Panc1 (cell line): ENCODE results near the gene NEMF. TPM values are rescaled to one million over a fixed set of nuclear protein-coding genes. Genes with fewer than 3 reads are reported as not detected.

ENCODE experiments used
- ATAC-seq: fragments of 200-7000 bp; cut with Tn5 transposase; 2 replicates; pipeline ENCODE4 v1.9.1; 2020; ENCODE audit warnings: mild to moderate bottlenecking, moderate library complexity
- BruUV-seq: library from RNA; stranded (reverse); fragments of 400-500 nt; replicated peaks from 2 replicates; lab custom pipeline; 2021; lab: Mats Ljungman, UMichigan
- CTCF ChIA-PET: fragments of 300-600 bp; sonication (Branson Sonifier 250); formaldehyde crosslinking; loops from one replicate; lab custom pipeline; 2022; ENCODE audit warnings: antibody characterized with exemption; lab: Charles Lee
- POLR2A ChIA-PET: fragments of 300-600 bp; sonication (Branson Sonifier 250); formaldehyde crosslinking; loops from one replicate; lab custom pipeline; 2022; ENCODE audit warnings: antibody characterized with exemption; lab: Charles Lee
- DNase-seq: peaks from one replicate; pipeline ENCODE4 v3.0.0-alpha.2; 2010; ENCODE audit warnings: low read depth, low spot score
- H3K27ac ChIP-seq: 2 replicates; pipeline ENCODE4 v1.5.1; 2011; ENCODE audit warnings: mild to moderate bottlenecking, low read length, inconsistent platforms
- H3K27me3 ChIP-seq: fragments of 200-500 bp; sonication (Bioruptor generic); 2 replicates; pipeline ENCODE4 v1.6.0; 2014; ENCODE audit warnings: low read length, inconsistent platforms; ENCODE audit not compliant: control insufficient read depth, insufficient read depth
- H3K36me3 ChIP-seq: fragments of 200-500 bp; sonication (Bioruptor generic); 2 replicates; pipeline ENCODE4 v1.5.1; 2014; ENCODE audit warnings: inconsistent platforms, mild to moderate bottlenecking, low read length, moderate library complexity; ENCODE audit not compliant: control insufficient read depth, insufficient read depth
- H3K4me1 ChIP-seq: 2 replicates; pipeline ENCODE4 v1.5.1; 2011; ENCODE audit warnings: inconsistent platforms, mild to moderate bottlenecking, low read length, moderate library complexity; ENCODE audit not compliant: control insufficient read depth, insufficient read depth
- H3K4me3 ChIP-seq, 2 experiments: 2 replicates each; pipeline ENCODE4 v1.5.1; 2011 to 2012; ENCODE audit warnings: low read depth in 2 of 2, low read length in 2 of 2, mild to moderate bottlenecking in 2 of 2, inconsistent platforms in 1 of 2, moderate library complexity in 1 of 2
- H3K9me3 ChIP-seq: fragments of 200-500 bp; sonication (Bioruptor generic); 2 replicates; pipeline ENCODE4 v1.5.1; 2014; ENCODE audit warnings: low read depth, mild to moderate bottlenecking, inconsistent platforms, low read length, moderate library complexity; ENCODE audit not compliant: control insufficient read depth, insufficient read depth
- POLR2AphosphoS5 ChIP-seq: IDR thresholded peaks from 2 replicates; pipeline ENCODE4 v1.6.1; 2012; ENCODE audit warnings: mild to moderate bottlenecking, low read depth, low read length, moderate library complexity
- SIN3A ChIP-seq: IDR thresholded peaks from 2 replicates; pipeline ENCODE4 v1.6.1; 2012; ENCODE audit warnings: low read depth, mild to moderate bottlenecking, low read length, moderate library complexity, borderline replicate concordance; ENCODE audit not compliant: insufficient read depth
- TCF7L2 ChIP-seq: IDR thresholded peaks from 2 replicates; pipeline ENCODE4 v1.6.1; 2011; ENCODE audit warnings: mild to moderate bottlenecking, low read depth, low read length, inconsistent platforms
- in situ Hi-C: cut with HindIII; loops from 2 replicates; pipeline ENCODE4 v1.10.0; 2016; ENCODE audit warnings: low sequenced_read_pairs, low pct_unique_long_range_greater_than_20kb
- intact Hi-C: fragments of 100-400 bp; cut with micrococcal nuclease; formaldehyde crosslinking; loops from one replicate; pipeline ENCODE4 v1.10.0; 2022; ENCODE audit not compliant: unreplicated experiment
- total RNA-seq: library from RNA; stranded (reverse); gene quantifications from one replicate; pipeline ENCODE4 v1.2.1, GENCODE V29; 2021; ENCODE audit not compliant: unreplicated experiment
- TF ChIP-seq, protein P1 (sequence below), 2 experiments: IDR thresholded peaks; 2 replicates each; pipeline ENCODE4 v1.6.1; 2011 to 2012; ENCODE audit warnings: low read depth in 2 of 2, control low read depth in 1 of 2, low read length in 1 of 2, mild to moderate bottlenecking in 1 of 2, moderate library complexity in 1 of 2; ENCODE audit not compliant: insufficient read depth in 1 of 2
- TF ChIP-seq, protein P2 (sequence below): fragments of 450-650 bp; IDR thresholded peaks from 2 replicates; pipeline ENCODE4 v1.5.1; 2017; ENCODE audit warnings: mild to moderate bottlenecking

Gene NEMF
- total RNA-seq, 1 experiment from 2014 or later: 38.3 TPM

DNA sequence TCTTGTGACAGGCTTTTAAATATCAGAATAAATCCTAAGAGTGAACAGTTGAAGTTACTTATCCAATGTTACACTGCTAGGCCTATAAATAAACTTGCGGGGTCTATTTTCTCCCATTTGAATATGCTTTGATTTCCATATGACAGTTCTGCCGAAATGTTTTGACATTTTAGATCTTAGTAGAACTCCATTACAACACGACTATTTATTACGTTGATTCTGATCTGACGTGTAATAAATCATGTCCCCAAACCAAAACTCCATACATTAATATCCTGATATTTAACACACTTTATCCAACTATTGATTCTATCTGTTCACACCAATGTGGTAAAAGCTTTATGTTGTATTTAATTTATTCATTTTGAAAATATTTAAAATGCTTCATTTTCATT, 16.1 kb upstream of the NEMF start:
- ATAC-seq (no peak), DNase-seq (no peak)
- in situ Hi-C loops: no loop called here
- no TSS peak for BruUV-seq
- intact Hi-C loops: no loop called here
- H3K27me3 ChIP-seq: no peaks in the 10 kb centered on the region
- ChIA-PET CTCF (interaction anchor here (0.6 kb wide), 1 partner anchor 65 kb away, joined by 5 read pairs; no protein-coding TSS in a partner anchor), POLR2A (interaction anchor here (0.6 to 1.0 kb wide), 3 partner anchors 16 to 29 kb away, joined by 3 to 7 read pairs (median 4); partner anchors contain the start of gene ARF6)
- H3K9me3 ChIP-seq: no peaks in the 10 kb centered on the region
- H3K4me3 ChIP-seq: peak overlapping the region; percentile 48 to 65
- H3K4me1 ChIP-seq: peaks cover 20% of the 10 kb centered on the region
- H3K36me3 ChIP-seq: no peaks in the 10 kb centered on the region
- peak overlapping the region; percentile 89 for H3K27ac ChIP-seq
- TF ChIP-seq POLR2AphosphoS5 (no peak; the same call in 1 of the 2 replicates), TCF7L2 (no peak), SIN3A (no peak)
- TF ChIP-seq, protein P1, sequence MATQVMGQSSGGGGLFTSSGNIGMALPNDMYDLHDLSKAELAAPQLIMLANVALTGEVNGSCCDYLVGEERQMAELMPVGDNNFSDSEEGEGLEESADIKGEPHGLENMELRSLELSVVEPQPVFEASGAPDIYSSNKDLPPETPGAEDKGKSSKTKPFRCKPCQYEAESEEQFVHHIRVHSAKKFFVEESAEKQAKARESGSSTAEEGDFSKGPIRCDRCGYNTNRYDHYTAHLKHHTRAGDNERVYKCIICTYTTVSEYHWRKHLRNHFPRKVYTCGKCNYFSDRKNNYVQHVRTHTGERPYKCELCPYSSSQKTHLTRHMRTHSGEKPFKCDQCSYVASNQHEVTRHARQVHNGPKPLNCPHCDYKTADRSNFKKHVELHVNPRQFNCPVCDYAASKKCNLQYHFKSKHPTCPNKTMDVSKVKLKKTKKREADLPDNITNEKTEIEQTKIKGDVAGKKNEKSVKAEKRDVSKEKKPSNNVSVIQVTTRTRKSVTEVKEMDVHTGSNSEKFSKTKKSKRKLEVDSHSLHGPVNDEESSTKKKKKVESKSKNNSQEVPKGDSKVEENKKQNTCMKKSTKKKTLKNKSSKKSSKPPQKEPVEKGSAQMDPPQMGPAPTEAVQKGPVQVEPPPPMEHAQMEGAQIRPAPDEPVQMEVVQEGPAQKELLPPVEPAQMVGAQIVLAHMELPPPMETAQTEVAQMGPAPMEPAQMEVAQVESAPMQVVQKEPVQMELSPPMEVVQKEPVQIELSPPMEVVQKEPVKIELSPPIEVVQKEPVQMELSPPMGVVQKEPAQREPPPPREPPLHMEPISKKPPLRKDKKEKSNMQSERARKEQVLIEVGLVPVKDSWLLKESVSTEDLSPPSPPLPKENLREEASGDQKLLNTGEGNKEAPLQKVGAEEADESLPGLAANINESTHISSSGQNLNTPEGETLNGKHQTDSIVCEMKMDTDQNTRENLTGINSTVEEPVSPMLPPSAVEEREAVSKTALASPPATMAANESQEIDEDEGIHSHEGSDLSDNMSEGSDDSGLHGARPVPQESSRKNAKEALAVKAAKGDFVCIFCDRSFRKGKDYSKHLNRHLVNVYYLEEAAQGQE (IDR thresholded peaks at IDR 0.05; ENCODE audit: insufficient read depth in 1 of 2, low read depth in 2 of 2, low read length in 1 of 2): no peak
- TF ChIP-seq, protein P2, sequence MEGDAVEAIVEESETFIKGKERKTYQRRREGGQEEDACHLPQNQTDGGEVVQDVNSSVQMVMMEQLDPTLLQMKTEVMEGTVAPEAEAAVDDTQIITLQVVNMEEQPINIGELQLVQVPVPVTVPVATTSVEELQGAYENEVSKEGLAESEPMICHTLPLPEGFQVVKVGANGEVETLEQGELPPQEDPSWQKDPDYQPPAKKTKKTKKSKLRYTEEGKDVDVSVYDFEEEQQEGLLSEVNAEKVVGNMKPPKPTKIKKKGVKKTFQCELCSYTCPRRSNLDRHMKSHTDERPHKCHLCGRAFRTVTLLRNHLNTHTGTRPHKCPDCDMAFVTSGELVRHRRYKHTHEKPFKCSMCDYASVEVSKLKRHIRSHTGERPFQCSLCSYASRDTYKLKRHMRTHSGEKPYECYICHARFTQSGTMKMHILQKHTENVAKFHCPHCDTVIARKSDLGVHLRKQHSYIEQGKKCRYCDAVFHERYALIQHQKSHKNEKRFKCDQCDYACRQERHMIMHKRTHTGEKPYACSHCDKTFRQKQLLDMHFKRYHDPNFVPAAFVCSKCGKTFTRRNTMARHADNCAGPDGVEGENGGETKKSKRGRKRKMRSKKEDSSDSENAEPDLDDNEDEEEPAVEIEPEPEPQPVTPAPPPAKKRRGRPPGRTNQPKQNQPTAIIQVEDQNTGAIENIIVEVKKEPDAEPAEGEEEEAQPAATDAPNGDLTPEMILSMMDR: no peak

DNA sequence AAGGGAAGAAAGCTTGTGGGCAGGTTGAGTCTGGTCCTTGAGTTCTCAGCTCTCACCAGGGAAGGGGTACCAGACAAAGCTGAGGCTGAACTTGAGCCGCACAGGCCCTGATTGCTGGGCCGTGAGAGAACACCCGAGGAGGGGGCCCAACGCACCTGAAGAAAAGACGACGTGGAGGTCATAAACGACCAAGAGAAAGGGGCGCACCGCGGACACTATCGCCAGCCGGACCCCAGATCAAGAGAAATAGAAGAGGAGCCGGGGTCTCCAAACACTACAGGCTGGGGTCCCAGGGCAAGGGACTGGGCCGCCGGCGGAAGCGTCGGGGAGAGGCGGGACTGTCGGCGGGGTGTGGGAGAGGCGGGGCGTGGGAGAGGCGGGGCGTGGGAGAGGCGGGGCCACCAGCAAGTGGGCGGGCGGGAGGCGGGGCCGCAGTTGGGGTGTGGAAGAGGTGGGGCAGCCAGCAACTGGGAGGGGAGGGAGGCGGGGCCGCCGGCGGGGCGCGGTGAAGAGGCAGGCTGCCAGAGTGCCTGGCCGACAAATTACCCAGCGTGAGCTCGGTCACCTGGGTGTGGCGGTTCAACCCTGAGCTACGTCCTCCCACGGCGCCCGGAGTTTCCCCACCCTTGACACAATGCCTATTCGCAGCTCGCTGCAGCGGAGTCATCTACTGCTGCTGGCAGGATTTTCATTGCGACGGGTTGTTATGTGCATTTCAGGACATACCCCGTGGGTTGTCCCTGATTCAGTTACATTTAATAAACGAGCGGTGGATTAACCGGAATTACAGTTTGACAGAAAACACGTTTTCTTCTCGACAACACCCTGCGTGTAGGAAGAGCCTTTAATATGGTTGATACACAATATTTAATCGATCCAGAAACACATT, 15.5 kb upstream of the NEMF start:
- no TSS peak for BruUV-seq
- Histone ChIP-seq H3K36me3 (peaks cover under 1% of the 10 kb centered on the region; the same call in 1 of the 2 replicates), H3K4me3 (peak overlapping the region; percentile 51 to 65), H3K4me1 (peaks cover 20% of the 10 kb centered on the region), H3K9me3 (no peaks in the 10 kb centered on the region), H3K27me3 (no peaks in the 10 kb centered on the region), H3K27ac (peak overlapping the region; percentile 96)
- intact Hi-C loops (no loop called here), in situ Hi-C loops (no loop called here)
- ChIA-PET POLR2A (interaction anchor here (0.6 to 1.0 kb wide), 5 partner anchors 16 to 313 kb away, joined by 3 to 13 read pairs (median 7); partner anchors contain the start of gene ARF6), CTCF (interaction anchor here (0.6 kb wide), 2 partner anchors 44 to 64 kb away, joined by 3 to 5 read pairs; no protein-coding TSS in a partner anchor)
- peak; percentile 78 for DNase-seq
- peak; percentile 95 for ATAC-seq
- TF ChIP-seq, protein P2: no peak
- TF ChIP-seq, protein P1 (IDR thresholded peaks at IDR 0.05; ENCODE audit: insufficient read depth in 1 of 2, low read depth in 2 of 2, low read length in 1 of 2): no peak
- peak; percentile 81; the same call in 1 of the 2 replicates for TF ChIP-seq SIN3A
- TF ChIP-seq POLR2AphosphoS5: peak; percentile 78
